Fibroblast of lung (primary cell): ENCODE results near the gene KIAA1755. TPM values are rescaled to one million over a fixed set of nuclear protein-coding genes. Genes with fewer than 3 reads are reported as not detected.
"Not testable (repeated sequence)": the region's sequence is repeated elsewhere in the genome, so short reads cannot be mapped to it uniquely, and the experiment has no call there.

ENCODE experiments used
- DNase-seq, 2 donors: peaks; one replicate each; pipeline versions ENCODE4 v3.0.0 to v3.0.0-alpha.2; 2010; ENCODE audit warnings: low read depth in 2 of 2
- H2AFZ ChIP-seq: 2 replicates; pipeline ENCODE4 v1.5.1; 2012; ENCODE audit warnings: low read length, control low read depth, inconsistent platforms
- H3K27ac ChIP-seq: 2 replicates; pipeline ENCODE4 v1.5.1; 2011; ENCODE audit warnings: low read length, control low read depth; ENCODE audit not compliant: insufficient read depth
- H3K27me3 ChIP-seq: 2 replicates; pipeline ENCODE4 v1.5.1; 2011; ENCODE audit warnings: mild to moderate bottlenecking, low read length; ENCODE audit not compliant: control insufficient read depth, insufficient read depth
- H3K36me3 ChIP-seq: 2 replicates; pipeline ENCODE4 v1.5.1; 2011; ENCODE audit warnings: low read length; ENCODE audit not compliant: control insufficient read depth, insufficient read depth
- H3K4me1 ChIP-seq: 2 replicates; pipeline ENCODE4 v1.5.1; 2011; ENCODE audit warnings: low read length; ENCODE audit not compliant: control insufficient read depth, insufficient read depth; ENCODE audit errors: extremely low read depth
- H3K4me2 ChIP-seq: 2 replicates; pipeline ENCODE4 v1.5.1; 2011; ENCODE audit warnings: low read length, control low read depth; ENCODE audit not compliant: insufficient read depth; ENCODE audit errors: extremely low read depth
- H3K4me3 ChIP-seq, 4 experiments: fragments of 200-600 bp in 1 of 4; sonication (generic) in 1 of 4; replicated peaks in 1 of 4; 2 replicates each; pipeline ENCODE4 v1.5.1; 2011 to 2016; ENCODE audit warnings: low read length in 4 of 4, low read depth in 3 of 4, mild to moderate bottlenecking in 3 of 4, control low read depth in 2 of 4, inconsistent platforms in 1 of 4, mixed read lengths in 1 of 4; ENCODE audit not compliant: insufficient read depth in 1 of 4; ENCODE audit errors: control extremely low read depth in 1 of 4
- H3K79me2 ChIP-seq: 2 replicates; pipeline ENCODE4 v1.5.1; 2012; ENCODE audit warnings: mild to moderate bottlenecking, low read length, inconsistent platforms; ENCODE audit not compliant: control insufficient read depth, insufficient read depth
- H3K9ac ChIP-seq: 2 replicates; pipeline ENCODE4 v1.5.1; 2011; ENCODE audit warnings: mild to moderate bottlenecking, low read length, control low read depth; ENCODE audit not compliant: insufficient read depth
- H3K9me3 ChIP-seq: 2 replicates; pipeline ENCODE4 v1.5.1; 2012; ENCODE audit warnings: low read depth, low read length; ENCODE audit not compliant: control insufficient read depth, insufficient read depth
- H4K20me1 ChIP-seq: 2 replicates; pipeline ENCODE4 v1.5.1; 2011; ENCODE audit warnings: low read length; ENCODE audit not compliant: control insufficient read depth, insufficient read depth; ENCODE audit errors: extremely low read depth
- CTCF ChIP-seq, 2 donors: IDR thresholded peaks in 1 of 2; conservative IDR thresholded peaks in 1 of 2; 1 replicate in 1 of 2; 2 replicates in 1 of 2; pipeline ENCODE4 v1.5.1; 2011 to 2012; ENCODE audit warnings: low read length in 2 of 2, control low read depth in 1 of 2, inconsistent platforms in 1 of 2, low read depth in 1 of 2, mild to moderate bottlenecking in 1 of 2
- EZH2 ChIP-seq: IDR thresholded peaks from 2 replicates; pipeline ENCODE4 v1.5.1; 2012; ENCODE audit warnings: low read length, control low read depth, mild to moderate bottlenecking; ENCODE audit errors: missing control alignments
- polyA plus RNA-seq, 2 donors: library from polyadenylated mRNA; depleted of rRNA in 1 of 2; stranded (reverse) in 1 of 2; unstranded in 1 of 2; fragments of >200 nt; gene quantifications; 2 replicates each; pipeline ENCODE4 v1.2.1, GENCODE V29; 2011 to 2012; ENCODE audit warnings: missing spikeins in 1 of 2
- total RNA-seq: library from RNA; depleted of rRNA; stranded (reverse); fragments of >200 nt; gene quantifications from 2 replicates; pipeline ENCODE4 v1.2.1, GENCODE V29; 2014

KIAA1755 gene
- total and polyA plus RNA-seq, 2 donors (not counting 1 experiment from before 2014, with no cell fraction given) = 0.60 to 2.8 TPM

DNA sequence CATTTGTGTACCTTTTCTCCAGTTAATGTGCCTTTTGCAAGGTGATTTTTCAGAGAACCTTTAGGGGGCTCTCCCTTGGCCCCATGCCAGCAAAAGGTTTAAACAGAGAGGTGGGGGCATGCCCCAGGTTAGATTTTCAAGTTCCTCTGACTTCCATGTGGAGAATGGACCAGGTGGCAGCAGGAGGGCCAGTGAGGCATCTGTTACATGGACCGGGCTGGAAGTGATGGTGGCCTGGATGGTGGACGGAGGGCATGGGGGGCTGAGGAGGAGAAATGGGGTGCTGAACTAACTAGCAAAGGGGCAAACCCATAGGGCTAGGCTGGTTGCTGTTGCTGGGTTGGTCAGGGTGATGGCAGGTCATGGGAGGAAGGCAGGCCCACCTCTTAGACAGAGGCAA lies 22.7 kb upstream of the KIAA1755 start:
- TF ChIP-seq EZH2 = no peak
- no peak for TF ChIP-seq CTCF (conservative IDR thresholded peaks at IDR 0.05 in 1 of 2, IDR thresholded peaks at IDR 0.05 in 1 of 2; ENCODE audit: low read depth in 1 of 2, low read length in 2 of 2)

GRCh38 chr20:38281176-38281915 lies 20.8 kb upstream of the KIAA1755 start:
- H3K27me3 ChIP-seq, DNase-seq, H2AFZ ChIP-seq, H3K4me3 ChIP-seq, H3K27ac ChIP-seq, H3K36me3 ChIP-seq, H4K20me1 ChIP-seq, H3K9me3 ChIP-seq, H3K4me2 ChIP-seq, H3K9ac ChIP-seq, H3K79me2 ChIP-seq: not testable (repeated sequence)
- H3K4me1 ChIP-seq = peaks cover 14% of the 10 kb centered on the region

More for the DNA sequence above, 22.7 kb upstream of the KIAA1755 start:
- no peak overlapping the region for H3K27ac ChIP-seq
- H3K9me3 ChIP-seq = no peaks in the 10 kb centered on the region
- H4K20me1 ChIP-seq = no peaks in the 10 kb centered on the region
- H3K36me3 ChIP-seq = no peaks in the 10 kb centered on the region
- no peaks in the 10 kb centered on the region for H3K27me3 ChIP-seq
- no peak overlapping the region for H3K4me2 ChIP-seq
- no peak overlapping the region for H3K9ac ChIP-seq
- no peak for DNase-seq
- no peak overlapping the region for H2AFZ ChIP-seq
- H3K79me2 ChIP-seq = no peaks in the 10 kb centered on the region
- H3K4me1 ChIP-seq = peaks cover 9% of the 10 kb centered on the region
- H3K4me3 ChIP-seq = no peak overlapping the region

DNA sequence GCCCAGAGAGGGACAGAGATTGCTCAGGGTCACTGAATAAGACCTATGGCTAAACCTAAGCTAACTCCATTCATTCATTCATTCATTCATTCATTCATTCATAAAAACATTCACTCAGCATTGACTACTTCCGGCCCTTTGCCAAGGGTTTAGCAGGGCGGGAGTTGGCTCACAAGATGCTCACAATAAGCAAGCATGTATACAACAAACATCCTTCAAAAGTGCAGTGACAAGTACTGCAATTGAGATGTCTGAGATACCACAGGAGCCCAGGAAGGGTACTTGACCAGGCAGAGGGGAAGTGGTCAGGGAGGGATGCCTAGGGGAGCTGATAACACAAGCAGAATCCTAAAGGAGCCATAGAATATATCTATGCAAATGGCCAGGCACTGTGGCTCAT lies 18.2 kb upstream of the KIAA1755 start:
- Histone ChIP-seq H3K79me2 (no peaks in the 10 kb centered on the region), H3K36me3 (no peaks in the 10 kb centered on the region), H3K4me2 (no peak overlapping the region), H2AFZ (no peak overlapping the region), H3K4me3 (no peak overlapping the region), H4K20me1 (no peaks in the 10 kb centered on the region), H3K27ac (no peak overlapping the region), H3K4me1 (peaks cover 22% of the 10 kb centered on the region), H3K9me3 (no peaks in the 10 kb centered on the region), H3K9ac (no peak overlapping the region), H3K27me3 (no peaks in the 10 kb centered on the region)
- DNase-seq = no peak
- no peak for TF ChIP-seq EZH2
- no peak for TF ChIP-seq CTCF (conservative IDR thresholded peaks at IDR 0.05 in 1 of 2, IDR thresholded peaks at IDR 0.05 in 1 of 2; ENCODE audit: low read depth in 1 of 2, low read length in 2 of 2)
